HEK293 (cell line): ENCODE measurements around the gene DENND10.

Experiments used
- BCL11B ChIP-seq: fragments of 450-650 bp; formaldehyde crosslinking; IDR thresholded peaks from 2 replicates; pipeline ENCODE4 v1.5.1; 2016; ENCODE audit warnings: low read depth, missing biosample characterization, missing genetic modification characterization
- EGR2 ChIP-seq: fragments of 450-650 bp; formaldehyde crosslinking; IDR thresholded peaks from 2 replicates; pipeline ENCODE4 v1.5.1; 2016; ENCODE audit warnings: low read depth, missing biosample characterization, missing genetic modification characterization
- HOXC10 ChIP-seq: sonication (generic); formaldehyde crosslinking; IDR thresholded peaks from 2 replicates; pipeline ENCODE4 v1.8.1; 2023; ENCODE audit warnings: mild to moderate bottlenecking, missing genetic modification reagents
- KLF1 ChIP-seq: fragments of 450-650 bp; formaldehyde crosslinking; IDR thresholded peaks from 2 replicates; pipeline ENCODE4 v1.5.1; 2016; ENCODE audit warnings: missing biosample characterization, missing genetic modification characterization
- PATZ1 ChIP-seq: fragments of 450-650 bp; formaldehyde crosslinking; IDR thresholded peaks from 2 replicates; pipeline ENCODE4 v1.5.1; 2016; ENCODE audit warnings: missing biosample characterization, missing genetic modification characterization
- PBX3 ChIP-seq: sonication (generic); formaldehyde crosslinking; IDR thresholded peaks from 2 replicates; pipeline ENCODE4 v1.8.1; 2022; ENCODE audit warnings: mild to moderate bottlenecking, moderate library complexity, missing genetic modification reagents
- PRDM1 ChIP-seq: fragments of 450-650 bp; formaldehyde crosslinking; IDR thresholded peaks from 2 replicates; pipeline ENCODE4; 2016; ENCODE audit warnings: missing biosample characterization, missing genetic modification characterization
- PRDM2 ChIP-seq: fragments of 450-650 bp; formaldehyde crosslinking; IDR thresholded peaks from 2 replicates; pipeline ENCODE4 v1.5.1; 2016; ENCODE audit warnings: missing biosample characterization, missing genetic modification characterization, borderline replicate concordance
- SP2 ChIP-seq: fragments of 450-650 bp; formaldehyde crosslinking; IDR thresholded peaks from 2 replicates; pipeline ENCODE4 v1.5.1; 2016; ENCODE audit warnings: missing biosample characterization, missing genetic modification characterization
- TRIM28 ChIP-seq: IDR thresholded peaks from 2 replicates; pipeline ENCODE4 v1.6.1; 2011; ENCODE audit warnings: low read length, control low read depth, borderline replicate concordance
- ZBTB8A ChIP-seq: fragments of 450-650 bp; formaldehyde crosslinking; IDR thresholded peaks from 2 replicates; pipeline ENCODE4 v1.5.1; 2016; ENCODE audit warnings: missing biosample characterization, missing genetic modification characterization
- ZFP37 ChIP-seq: fragments of 450-650 bp; formaldehyde crosslinking; IDR thresholded peaks from 2 replicates; pipeline ENCODE4 v1.5.1; 2016; ENCODE audit warnings: missing biosample characterization, missing genetic modification characterization
- ZNF24 ChIP-seq: fragments of 450-650 bp; formaldehyde crosslinking; IDR thresholded peaks from 2 replicates; pipeline ENCODE4 v1.5.1; 2016; ENCODE audit warnings: missing biosample characterization, missing genetic modification characterization
- ZNF335 ChIP-seq: fragments of 450-650 bp; formaldehyde crosslinking; conservative IDR thresholded peaks from 2 replicates; pipeline ENCODE4 v1.5.1; 2016; ENCODE audit warnings: missing biosample characterization, missing genetic modification characterization
- ZNF394 ChIP-seq: fragments of 450-650 bp; formaldehyde crosslinking; IDR thresholded peaks from 2 replicates; pipeline ENCODE4 v1.5.1; 2016; ENCODE audit warnings: missing biosample characterization, missing genetic modification characterization, mild to moderate bottlenecking, moderate library complexity, borderline replicate concordance
- ZNF48 ChIP-seq: fragments of 450-650 bp; formaldehyde crosslinking; IDR thresholded peaks from 2 replicates; pipeline ENCODE4 v1.5.1; 2016; ENCODE audit warnings: missing biosample characterization, missing genetic modification characterization
- ZNF561 ChIP-seq: fragments of 450-650 bp; IDR thresholded peaks from 2 replicates; pipeline ENCODE4 v1.5.1; 2018; ENCODE audit warnings: missing biosample characterization, missing genetic modification characterization, borderline replicate concordance
- ZNF600 ChIP-seq: fragments of 450-650 bp; formaldehyde crosslinking; IDR thresholded peaks from 2 replicates; pipeline ENCODE4 v1.5.1; 2016; ENCODE audit warnings: missing biosample characterization, missing genetic modification characterization
- ZNF629 ChIP-seq: fragments of 450-650 bp; formaldehyde crosslinking; IDR thresholded peaks from 2 replicates; pipeline ENCODE4 v1.5.1; 2017; ENCODE audit warnings: missing biosample characterization, missing genetic modification characterization
- ZNF639 ChIP-seq: fragments of 450-650 bp; formaldehyde crosslinking; IDR thresholded peaks from 2 replicates; pipeline ENCODE4 v1.5.1; 2016; ENCODE audit warnings: missing biosample characterization, missing genetic modification characterization
- ZNF658 ChIP-seq: fragments of 450-650 bp; formaldehyde crosslinking; IDR thresholded peaks from 2 replicates; pipeline ENCODE4; 2016; ENCODE audit warnings: missing biosample characterization, missing genetic modification characterization
- ZNF660 ChIP-seq: fragments of 450-650 bp; IDR thresholded peaks from 2 replicates; pipeline ENCODE4 v1.5.1; 2018; ENCODE audit warnings: missing biosample characterization, mild to moderate bottlenecking, missing genetic modification characterization
- ZNF76 ChIP-seq: fragments of 450-650 bp; formaldehyde crosslinking; IDR thresholded peaks from 2 replicates; pipeline ENCODE4; 2016; ENCODE audit warnings: low read depth, missing biosample characterization, missing genetic modification characterization, borderline replicate concordance
- ZNF843 ChIP-seq: fragments of 450-650 bp; formaldehyde crosslinking; IDR thresholded peaks from 2 replicates; pipeline ENCODE4 v1.5.1; 2016; ENCODE audit warnings: missing biosample characterization, missing genetic modification characterization
- ZSCAN5A ChIP-seq: fragments of 450-650 bp; formaldehyde crosslinking; IDR thresholded peaks from 2 replicates; pipeline ENCODE4 v1.5.1; 2016; ENCODE audit warnings: missing biosample characterization, missing genetic modification characterization
- ZXDB ChIP-seq: fragments of 450-650 bp; formaldehyde crosslinking; IDR thresholded peaks from 2 replicates; pipeline ENCODE4 v1.5.1; 2016; ENCODE audit warnings: missing biosample characterization, missing genetic modification characterization

DENND10 gene

GRCh38 chr10:119080521-119081259 is 23.2 kb upstream of the DENND10 start, which contains the start of gene EIF3A (continued):
- TF ChIP-seq ZNF394 (tag by site-specific recombination), result peak; percentile 10
- TF ChIP-seq TRIM28, result 0 out of 2 replicates have a peak, but pooled peaks have one; percentile 14
- TF ChIP-seq EGR2, result no peak
- peak; percentile 25; the same call in 1 of the 2 replicates for TF ChIP-seq PATZ1 (tag by site-specific recombination)
- TF ChIP-seq ZNF76 (tag by site-specific recombination), result peak; percentile 8; the same call in 1 of the 2 replicates
- TF ChIP-seq ZNF843 (tag by site-specific recombination), result 0 out of 2 replicates have a peak, but pooled peaks have one; percentile 23
- 0 out of 2 replicates have a peak, but pooled peaks have one; percentile 34 for TF ChIP-seq ZNF660 (tag by site-specific recombination)
- no peak for TF ChIP-seq PRDM1
- peak; percentile 86 for TF ChIP-seq ZNF600 (tag by site-specific recombination)
- TF ChIP-seq KLF1, result peak; percentile 21; the same call in 1 of the 2 replicates
- TF ChIP-seq ZNF24 (tag by site-specific recombination), result 0 out of 2 replicates have a peak, but pooled peaks have one; percentile 47
- TF ChIP-seq ZNF658 (tag by site-specific recombination), result no peak
- peak; percentile 53; the same call in 1 of the 2 replicates for TF ChIP-seq BCL11B (tag by site-specific recombination)
- peak; percentile 50; the same call in 1 of the 2 replicates for TF ChIP-seq HOXC10
- peak; percentile 51; the same call in 1 of the 2 replicates for TF ChIP-seq ZNF639 (tag by site-specific recombination)
- peak; percentile 67 for TF ChIP-seq ZXDB (tag by site-specific recombination)
- TF ChIP-seq PRDM2 (tag by site-specific recombination), result no peak
- TF ChIP-seq ZNF629, result peak; percentile 61
- peak; percentile 72 for TF ChIP-seq ZFP37 (tag by site-specific recombination)
- TF ChIP-seq ZNF335 (tag by site-specific recombination), result peak; percentile 93
- TF ChIP-seq ZSCAN5A (tag by site-specific recombination), result 0 out of 2 replicates have a peak, but pooled peaks have one; percentile 51
- TF ChIP-seq PBX3 (CRISPR knock-in tag), result peak; percentile 25; the same call in 1 of the 2 replicates
- TF ChIP-seq ZNF561 (tag by site-specific recombination), result 0 out of 2 replicates have a peak, but pooled peaks have one; percentile 9
- TF ChIP-seq SP2 (tag by site-specific recombination), result peak; percentile 76
- TF ChIP-seq ZBTB8A (tag by site-specific recombination), result peak; percentile 46
- TF ChIP-seq ZNF48 (tag by site-specific recombination), result no peak
